NB4 (cell line): ENCODE measurements around the gene FSIP1.

ENCODE experiments used
- DNase-seq: peaks from one replicate; pipeline ENCODE4 v3.0.0; 2010; ENCODE audit warnings: low read depth
- H3K4me3 ChIP-seq: one replicate; pipeline ENCODE4 v1.5.1; 2011; ENCODE audit warnings: mild to moderate bottlenecking, low read depth, low read length, moderate library complexity
- CTCF ChIP-seq: IDR thresholded peaks from one replicate; pipeline ENCODE4 v1.5.1; 2012; ENCODE audit warnings: low read depth, low read length
- MAX ChIP-seq: IDR thresholded peaks from 2 replicates; pipeline ENCODE4 v1.6.1; 2011; ENCODE audit warnings: low read depth, low read length
- MYC ChIP-seq: IDR thresholded peaks from 2 replicates; pipeline ENCODE4 v1.6.1; 2011; ENCODE audit warnings: low read depth, low read length
- POLR2A ChIP-seq: IDR thresholded peaks from 2 replicates; pipeline ENCODE4 v1.6.1; 2011; ENCODE audit warnings: mild to moderate bottlenecking; ENCODE audit not compliant: insufficient read length; ENCODE audit errors: extremely low read depth

Gene FSIP1

GRCh38 chr15:39657668-39658067 is 125.0 kb downstream of the FSIP1 start:
- TF ChIP-seq CTCF (no peak), MAX (no peak), POLR2A (no peak), MYC (no peak)
- no peak for DNase-seq

GRCh38 chr15:39657181-39657580 is 125.5 kb downstream of the FSIP1 start:
- no peak overlapping the region for H3K4me3 ChIP-seq
- no peak for DNase-seq
- no peak for TF ChIP-seq MAX
- TF ChIP-seq MYC = no peak
- no peak for TF ChIP-seq POLR2A
- TF ChIP-seq CTCF = no peak

More at GRCh38 chr15:39657668-39658067, 125.0 kb downstream of the FSIP1 start:
- H3K4me3 ChIP-seq = no peak overlapping the region

GRCh38 chr15:39654304-39654703 is 128.3 kb downstream of the FSIP1 start:
- no peak for DNase-seq
- no peak for TF ChIP-seq CTCF
- no peak for TF ChIP-seq MAX
- no peak for TF ChIP-seq MYC
- no peak for TF ChIP-seq POLR2A
- H3K4me3 ChIP-seq = no peak overlapping the region

GRCh38 chr15:39651881-39652280 is 130.8 kb downstream of the FSIP1 start:
- DNase-seq = no peak
- TF ChIP-seq CTCF (no peak), MYC (no peak), POLR2A (no peak), MAX (no peak)
- no peak overlapping the region for H3K4me3 ChIP-seq

- TF ChIP-seq MAX = no peak
- no peak for TF ChIP-seq MYC
- TF ChIP-seq CTCF = no peak
- no peak for TF ChIP-seq POLR2A
- DNase-seq = no peak
Measured at GRCh38 chr15:39651295-39651694, 131.3 kb downstream of the FSIP1 start.

GRCh38 chr15:39649757-39650156 is 132.9 kb downstream of the FSIP1 start:
- H3K4me3 ChIP-seq = no peak overlapping the region
- no peak for TF ChIP-seq CTCF
- no peak for TF ChIP-seq MAX
- TF ChIP-seq MYC = no peak
- TF ChIP-seq POLR2A = no peak
- no peak for DNase-seq

More at GRCh38 chr15:39651295-39651694, 131.3 kb downstream of the FSIP1 start:
- no peak overlapping the region for H3K4me3 ChIP-seq
